B cell (primary cell): Measurements from ENCODE around the gene INSM1. TPM values are rescaled to one million over a fixed set of nuclear protein-coding genes. Genes with fewer than 3 reads are reported as not detected.

Experiments
- ATAC-seq: fragments of 200-7000 bp; cut with Tn5 transposase; one replicate; pipeline ENCODE4 v1.10.0; 2021; ENCODE audit warnings: low read depth, mild to moderate bottlenecking, moderate number of reproducible peaks, moderate library complexity
- CTCF ChIA-PET: fragments of 350-600 bp; sonication (Branson Sonifier 250); formaldehyde crosslinking; loops from one replicate; lab custom pipeline; 2021; ENCODE audit warnings: antibody characterized with exemption, inconsistent platforms; lab: Charles Lee
- POLR2A ChIA-PET: fragments of 350-600 bp; sonication (Branson Sonifier 250); formaldehyde crosslinking; loops from one replicate; lab custom pipeline; 2021; ENCODE audit warnings: antibody characterized with exemption; lab: Charles Lee
- DNase-seq: peaks from one replicate; pipeline ENCODE4 v3.0.0; 2013
- H2AFZ ChIP-seq: 2 replicates; pipeline ENCODE4 v1.6.1; 2012; ENCODE audit warnings: mild to moderate bottlenecking, low read depth, low read length; ENCODE audit not compliant: insufficient read depth, poor library complexity, severe bottlenecking
- H3K27ac ChIP-seq, 2 donors: 1 replicate in 1 of 2; 2 replicates in 1 of 2; pipeline ENCODE4 v1.5.1; 2012 to 2013; ENCODE audit warnings: low read length in 2 of 2, mild to moderate bottlenecking in 2 of 2, moderate library complexity in 1 of 2
- H3K27me3 ChIP-seq, 4 experiments: fragments of 200-600 bp in 1 of 4; sonication (generic) in 1 of 4; replicated peaks in 1 of 4; 1 replicate in 2 of 4; 2 replicates in 2 of 4; pipeline versions ENCODE4 v1.6.1 to v1.7.0; 2013 to 2016; ENCODE audit warnings: low read length in 3 of 4, mild to moderate bottlenecking in 2 of 4, mixed read lengths in 1 of 4, moderate library complexity in 1 of 4; ENCODE audit not compliant: insufficient read depth in 4 of 4, control insufficient read depth in 3 of 4; ENCODE audit errors: control extremely low read depth in 1 of 4
- H3K36me3 ChIP-seq, 2 experiments: replicated peaks in 1 of 2; 1 replicate in 1 of 2; 2 replicates in 1 of 2; pipeline versions ENCODE4 v1.6.1 to v1.7.1; 2013; ENCODE audit warnings: low read length in 1 of 2; ENCODE audit not compliant: insufficient read depth in 2 of 2, control insufficient read depth in 1 of 2; ENCODE audit errors: control extremely low read depth in 1 of 2, extremely low read depth in 1 of 2
- H3K4me1 ChIP-seq, 2 donors: fragments of 200-600 bp in 1 of 2; sonication (generic) in 1 of 2; 1 replicate in 1 of 2; 2 replicates in 1 of 2; pipeline versions ENCODE4 v1.5.1 to v1.6.1; 2013 to 2017; ENCODE audit warnings: low read length in 2 of 2; ENCODE audit not compliant: control insufficient read depth in 2 of 2, insufficient read depth in 2 of 2
- H3K4me2 ChIP-seq: replicated peaks from 2 replicates; pipeline ENCODE3; 2012; ENCODE audit warnings: mild to moderate bottlenecking, low read depth, low read length; ENCODE audit not compliant: poor library complexity, severe bottlenecking
- H3K4me3 ChIP-seq, 5 experiments: fragments of 200-600 bp in 1 of 5; sonication (generic) in 1 of 5; 1 replicate in 3 of 5; 2 replicates in 2 of 5; pipeline versions ENCODE4 v1.5.1 to v1.7.0; 2011 to 2016; ENCODE audit warnings: low read length in 4 of 5, mild to moderate bottlenecking in 4 of 5, low read depth in 2 of 5, control low read depth in 1 of 5, moderate library complexity in 1 of 5; ENCODE audit not compliant: insufficient read depth in 1 of 5; ENCODE audit errors: control extremely low read depth in 1 of 5, extremely low read depth in 1 of 5
- H3K79me2 ChIP-seq: fragments of 200-600 bp; sonication (generic); one replicate; pipeline ENCODE4 v1.6.0; 2016; ENCODE audit warnings: low read length; ENCODE audit not compliant: control insufficient read depth, insufficient read depth
- H3K9ac ChIP-seq: fragments of 200-600 bp; sonication (generic); 2 replicates; pipeline ENCODE4 v1.6.1; 2017; ENCODE audit warnings: mild to moderate bottlenecking, low read length, moderate library complexity
- H3K9me3 ChIP-seq, 3 donors: one replicate each; pipeline versions ENCODE4 v1.6.1 to v1.7.1; 2013; ENCODE audit warnings: low read length in 2 of 3; ENCODE audit not compliant: control insufficient read depth in 2 of 3, insufficient read depth in 1 of 3; ENCODE audit errors: control extremely low read depth in 1 of 3
- H4K20me1 ChIP-seq: 2 replicates; pipeline ENCODE4 v1.6.0; 2012; ENCODE audit warnings: mild to moderate bottlenecking, low read length; ENCODE audit not compliant: insufficient read depth, control insufficient read depth, poor library complexity, severe bottlenecking
- H3K27ac Mint-ChIP-seq: one replicate; pipeline ENCODE4 v1.8.0; 2021; ENCODE audit warnings: mixed read lengths
- H3K27me3 Mint-ChIP-seq: one replicate; pipeline ENCODE4 v1.8.0; 2021; ENCODE audit warnings: mixed read lengths
- H3K4me1 Mint-ChIP-seq: one replicate; pipeline ENCODE4 v1.8.0; 2021; ENCODE audit warnings: mixed read lengths
- H3K4me3 Mint-ChIP-seq: one replicate; pipeline ENCODE4 v1.8.0; 2021; ENCODE audit warnings: mixed read lengths
- H3K9me3 Mint-ChIP-seq: one replicate; pipeline ENCODE4 v1.8.0; 2022; ENCODE audit warnings: mixed read lengths; ENCODE audit not compliant: insufficient read depth
- CTCF ChIP-seq: fragments of 200-600 bp; IDR thresholded peaks from one replicate; pipeline ENCODE4 v1.8.0; 2022; ENCODE audit warnings: antibody characterized with exemption, mild to moderate bottlenecking
- EZH2 ChIP-seq: IDR thresholded peaks from 2 replicates; pipeline ENCODE4 v1.6.1; 2012; ENCODE audit warnings: borderline replicate concordance, low read depth, mild to moderate bottlenecking, moderate library complexity, low read length; ENCODE audit not compliant: insufficient read depth, poor library complexity, severe bottlenecking
- WGBS: methylation state at CpG from one replicate; pipeline ENCODE4 v1.1.5; 2013; ENCODE audit warnings: missing lambda C conversion rate; ENCODE audit not compliant: insufficient coverage; 5-methylcytosine and 5-hydroxymethylcytosine counted together
- intact Hi-C: fragments of 100-400 bp; cut with micrococcal nuclease; formaldehyde crosslinking; loops from one replicate; pipeline ENCODE4 v1.10.0; 2022
- polyA plus RNA-seq: library from polyadenylated mRNA; depleted of rRNA; stranded (reverse); fragments of >200 nt; gene quantifications from 2 replicates; pipeline ENCODE4 v1.2.3, GENCODE V29; 2012
- total RNA-seq, 2 donors: library from RNA; stranded (reverse); fragments of 120-200 nt in 1 of 2; gene quantifications; 1 replicate in 1 of 2; 2 replicates in 1 of 2; pipeline versions ENCODE4 v1.2.3 to v1.2.4, GENCODE V29; 2013 to 2022

INSM1 gene
- total and polyA plus RNA-seq, 2 donors (not counting 1 experiment from before 2014, with no cell fraction given), result not detected

- Histone ChIP-seq H3K27me3 (peaks cover 0 to 35% (median 25%) of the 10 kb centered on the region in 4 experiments), H3K9me3 (no peaks in the 10 kb centered on the region), H4K20me1 (no peaks in the 10 kb centered on the region), H3K9ac (no peak overlapping the region), H3K27ac (no peak overlapping the region), H3K79me2 (no peaks in the 10 kb centered on the region), H3K36me3 (no peaks in the 10 kb centered on the region), H3K4me3 (no peak overlapping the region), H2AFZ (no peak overlapping the region), H3K4me2 (no peak overlapping the region), H3K4me1 (peaks cover 7 to 14% of the 10 kb centered on the region in 2 donors)
- intact Hi-C loops, result no loop called here
- ATAC-seq, result no peak
- no peak overlapping the region for H3K4me3 Mint-ChIP-seq
- H3K27me3 Mint-ChIP-seq, result peaks cover 56% of the 10 kb centered on the region
- WGBS, result 65% methylated on average over 17 of the region's 17 CpGs
- peaks cover 8% of the 10 kb centered on the region for H3K4me1 Mint-ChIP-seq
- H3K27ac Mint-ChIP-seq, result no peak overlapping the region
- CTCF ChIA-PET, result no interaction called here
- DNase-seq, result no peak
- no peaks in the 10 kb centered on the region for H3K9me3 Mint-ChIP-seq
- POLR2A ChIA-PET, result no interaction called here
- TF ChIP-seq EZH2 (no peak), CTCF (no peak)
Observed at GRCh38 chr20:20373091-20373571, 5.2 kb downstream of the INSM1 start.

DNA sequence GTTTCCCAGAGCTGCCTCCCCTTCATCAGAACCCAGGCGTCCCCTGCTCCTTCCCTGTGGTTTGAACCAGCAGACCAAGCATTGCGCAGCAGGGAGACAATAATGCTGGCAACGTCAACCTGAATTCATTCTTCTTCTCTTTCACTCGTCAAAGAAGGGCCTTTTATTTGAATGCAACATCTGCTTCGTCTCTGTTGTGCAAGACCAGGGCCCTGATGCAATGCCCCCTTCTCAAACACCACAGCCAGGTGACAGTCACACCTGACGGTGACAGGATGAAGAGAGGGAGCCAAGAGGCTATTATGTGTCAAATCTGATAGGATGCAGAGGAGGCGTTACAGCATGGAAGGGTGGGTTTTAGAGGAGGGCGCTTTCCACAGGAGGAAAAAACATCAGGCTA is 8.0 kb downstream of the INSM1 start:
- DNase-seq (no peak), ATAC-seq (no peak)
- TF ChIP-seq EZH2 (no peak), CTCF (no peak)
- Histone ChIP-seq H3K4me3 (no peak overlapping the region), H3K27me3 (peaks cover 0 to 23% (median 20%) of the 10 kb centered on the region in 4 experiments), H3K4me2 (no peak overlapping the region), H4K20me1 (no peaks in the 10 kb centered on the region), H3K9ac (no peak overlapping the region), H3K27ac (no peak overlapping the region), H3K9me3 (peaks cover 0 to 5% (median 3%) of the 10 kb centered on the region in 3 donors), H3K79me2 (no peaks in the 10 kb centered on the region), H2AFZ (no peak overlapping the region), H3K4me1 (no peaks in the 10 kb centered on the region), H3K36me3 (no peaks in the 10 kb centered on the region)
- ChIA-PET CTCF (no interaction called here), POLR2A (no interaction called here)
- Mint-ChIP-seq H3K27ac (no peak overlapping the region), H3K9me3 (no peaks in the 10 kb centered on the region), H3K27me3 (peaks cover 49% of the 10 kb centered on the region), H3K4me1 (no peaks in the 10 kb centered on the region), H3K4me3 (no peak overlapping the region)
- intact Hi-C loops, result no loop called here
- WGBS, result 77% methylated on average over 2 of the region's 8 CpGs
